Stomach (tissue), 9 donors: ENCODE data around the gene TMEM131. TPM values are rescaled to one million over a fixed set of nuclear protein-coding genes. Genes with fewer than 3 reads are reported as not detected.

Source experiments
- DNase-seq, 2 donors: peaks; one replicate each; pipeline versions ENCODE4 v3.0.0 to v3.0.0-alpha.2; 2013 to 2019
- H3K27ac ChIP-seq, 5 donors: fragments of 200-600 bp in 4 of 5; sonication (generic) in 4 of 5; one replicate each; pipeline ENCODE4 v1.5.1; 2013 to 2019; ENCODE audit warnings: mild to moderate bottlenecking in 1 of 5, moderate library complexity in 1 of 5
- H3K27me3 ChIP-seq, 3 donors: fragments of 200-600 bp; sonication (generic); one replicate each; pipeline ENCODE4 v1.5.1; 2017 to 2019; ENCODE audit warnings: mixed run types in 1 of 3
- H3K36me3 ChIP-seq, 4 donors: fragments of 200-600 bp; sonication (generic); 1 replicate in 3 of 4; 2 replicates in 1 of 4; pipeline ENCODE4 v1.5.1; 2016 to 2019
- H3K4me1 ChIP-seq, 4 donors: fragments of 200-600 bp; sonication (generic); one replicate each; pipeline ENCODE4 v1.5.1; 2016 to 2019
- H3K4me3 ChIP-seq, 4 donors: fragments of 200-600 bp; sonication (generic) in 3 of 4; one replicate each; pipeline ENCODE4 v1.5.1; 2016 to 2019; ENCODE audit warnings: mild to moderate bottlenecking in 1 of 4
- H3K9me3 ChIP-seq, 4 donors: fragments of 200-600 bp; sonication (generic); one replicate each; pipeline ENCODE4 v1.5.1; 2016 to 2019
- EP300 ChIP-seq: sonication (generic); formaldehyde crosslinking; IDR thresholded peaks from one replicate; pipeline ENCODE4 v1.6.1; 2017; ENCODE audit warnings: antibody characterized with exemption
- POLR2A ChIP-seq, 4 donors: fragments of 450-650 bp; IDR thresholded peaks; one replicate each; pipeline ENCODE4 v1.6.1; 2016; ENCODE audit warnings: antibody characterized with exemption in 4 of 4, control low read depth in 2 of 4, mild to moderate bottlenecking in 1 of 4, moderate library complexity in 1 of 4
- POLR2AphosphoS5 ChIP-seq, 3 donors: sonication (generic); formaldehyde crosslinking; IDR thresholded peaks; one replicate each; pipeline ENCODE4 v1.6.1; 2016; ENCODE audit warnings: antibody characterized with exemption in 3 of 3
- WGBS, 5 donors: extraction: QIAGEN DNeasy Blood & Tissue Kit in 3 of 5; methylation state at CpG; one replicate each; pipeline versions ENCODE4 v1.1.5 to v1.1.7; 2013 to 2018; 5-methylcytosine and 5-hydroxymethylcytosine counted together
- intact Hi-C: fragments of 100-400 bp; cut with DNase I; formaldehyde crosslinking; loops from one replicate; pipeline ENCODE4 v1.15.1; 2023; ENCODE audit warnings: low total_unique reads
- polyA plus RNA-seq, 3 donors: library from polyadenylated mRNA; stranded (reverse); fragments of 200-250 nt; gene quantifications; one replicate each; pipeline ENCODE4 v1.2.3, GENCODE V29; 2013
- total RNA-seq, 5 donors: library from RNA; depleted of rRNA; stranded (reverse); fragments of >200 nt; gene quantifications; one replicate each; pipeline versions ENCODE4 v1.1.0 to v1.2.3, GENCODE V29; 2014 to 2016
- TF ChIP-seq, protein P1 (sequence below), 7 experiments: fragments of 450-650 bp in 4 of 7; fragments of 200-600 bp in 3 of 7; sonication (generic) in 3 of 7; IDR thresholded peaks; one replicate each; pipeline ENCODE4 v1.5.1; 2016 to 2019; ENCODE audit warnings: antibody characterized with exemption in 7 of 7, control low read depth in 2 of 7, mild to moderate bottlenecking in 1 of 7
- donor health status: healthy with polysubstance abuse.
- donor health status: Bipolar disorder and iron deficiency.
- donor health status: healthy.

Gene TMEM131
- total and polyA plus RNA-seq, 8 donors = 4.4 to 119 (median 43.1) TPM

DNA sequence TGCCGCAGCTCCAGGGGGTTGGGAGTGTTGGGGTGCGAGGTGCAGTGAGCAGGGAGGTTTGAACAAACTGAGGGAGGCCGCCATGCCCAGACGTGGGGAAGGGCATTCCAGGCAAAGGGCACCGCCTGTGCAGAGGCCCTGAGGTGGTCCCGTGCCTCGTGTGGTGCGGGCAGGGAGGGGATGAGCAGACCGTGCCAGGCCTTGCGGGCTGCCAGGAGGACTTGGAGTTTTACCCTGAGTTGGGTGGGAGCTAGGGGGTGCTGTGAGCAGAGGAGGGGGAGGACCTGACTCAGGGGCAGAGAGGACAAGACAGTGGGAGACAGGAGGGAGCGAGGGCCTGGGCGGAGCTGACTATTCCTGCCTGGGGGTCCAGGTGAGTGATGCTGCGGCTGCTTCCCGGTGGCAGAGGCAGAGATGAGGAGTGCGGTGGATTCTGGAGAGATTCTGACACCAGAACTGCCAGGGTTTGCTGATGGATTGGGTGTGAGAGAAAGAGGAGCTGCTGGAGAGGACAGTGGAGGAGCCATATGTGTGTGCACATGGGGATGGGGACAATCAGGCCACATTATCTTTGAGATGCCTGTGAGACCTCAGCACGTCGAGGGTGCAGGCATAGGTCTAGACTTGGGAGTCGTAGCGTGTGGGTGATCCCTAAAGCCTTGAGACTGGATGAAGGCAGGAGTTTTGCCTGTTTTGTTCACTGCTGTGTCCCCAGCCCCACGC, 259.0 kb downstream of the TMEM131 start:
- H3K27ac ChIP-seq = no peak overlapping the region
- intact Hi-C loops = no loop called here
- TF ChIP-seq EP300 (no peak), POLR2AphosphoS5 (IDR thresholded peaks at IDR 0.05) (no peak), POLR2A (IDR thresholded peaks at IDR 0.05) (no peak)
- TF ChIP-seq, protein P1, sequence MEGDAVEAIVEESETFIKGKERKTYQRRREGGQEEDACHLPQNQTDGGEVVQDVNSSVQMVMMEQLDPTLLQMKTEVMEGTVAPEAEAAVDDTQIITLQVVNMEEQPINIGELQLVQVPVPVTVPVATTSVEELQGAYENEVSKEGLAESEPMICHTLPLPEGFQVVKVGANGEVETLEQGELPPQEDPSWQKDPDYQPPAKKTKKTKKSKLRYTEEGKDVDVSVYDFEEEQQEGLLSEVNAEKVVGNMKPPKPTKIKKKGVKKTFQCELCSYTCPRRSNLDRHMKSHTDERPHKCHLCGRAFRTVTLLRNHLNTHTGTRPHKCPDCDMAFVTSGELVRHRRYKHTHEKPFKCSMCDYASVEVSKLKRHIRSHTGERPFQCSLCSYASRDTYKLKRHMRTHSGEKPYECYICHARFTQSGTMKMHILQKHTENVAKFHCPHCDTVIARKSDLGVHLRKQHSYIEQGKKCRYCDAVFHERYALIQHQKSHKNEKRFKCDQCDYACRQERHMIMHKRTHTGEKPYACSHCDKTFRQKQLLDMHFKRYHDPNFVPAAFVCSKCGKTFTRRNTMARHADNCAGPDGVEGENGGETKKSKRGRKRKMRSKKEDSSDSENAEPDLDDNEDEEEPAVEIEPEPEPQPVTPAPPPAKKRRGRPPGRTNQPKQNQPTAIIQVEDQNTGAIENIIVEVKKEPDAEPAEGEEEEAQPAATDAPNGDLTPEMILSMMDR (IDR thresholded peaks at IDR 0.05) = no peak
- no peak overlapping the region for H3K4me3 ChIP-seq
- no peaks in the 10 kb centered on the region for H3K9me3 ChIP-seq
- H3K4me1 ChIP-seq = peaks cover 0 to 6% (median 2%) of the 10 kb centered on the region in 4 donors
- no peak for DNase-seq
- no peaks in the 10 kb centered on the region for H3K27me3 ChIP-seq
- 85 to 89% (median 87%) methylated on average over 20 of the region's 20 CpGs for whole genome bisulfite sequencing, 5 donors
- H3K36me3 ChIP-seq = no peaks in the 10 kb centered on the region

DNA sequence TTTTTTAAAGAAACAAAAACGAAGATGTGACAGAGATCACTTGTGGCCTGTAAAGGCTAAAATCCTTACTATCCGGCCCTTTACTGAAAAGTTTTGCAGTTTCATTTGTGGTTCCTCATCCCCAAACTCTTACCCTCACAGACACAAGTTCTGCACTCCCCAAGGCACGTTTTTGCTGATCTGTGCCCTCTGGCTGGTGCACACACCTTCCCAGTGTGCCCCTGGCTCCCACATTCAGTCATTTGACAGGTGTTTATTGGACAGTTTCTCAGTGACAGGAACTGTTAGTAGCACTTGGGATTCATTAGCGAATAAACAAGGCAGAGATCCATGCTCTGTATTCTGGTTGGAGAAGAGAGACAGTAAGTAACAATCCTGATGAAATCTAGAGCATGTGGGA, 259.6 kb downstream of the TMEM131 start:
- no peak for DNase-seq
- WGBS, 5 donors = 52 to 70% (median 68%) methylated on average over 4 of the region's 4 CpGs

DNA sequence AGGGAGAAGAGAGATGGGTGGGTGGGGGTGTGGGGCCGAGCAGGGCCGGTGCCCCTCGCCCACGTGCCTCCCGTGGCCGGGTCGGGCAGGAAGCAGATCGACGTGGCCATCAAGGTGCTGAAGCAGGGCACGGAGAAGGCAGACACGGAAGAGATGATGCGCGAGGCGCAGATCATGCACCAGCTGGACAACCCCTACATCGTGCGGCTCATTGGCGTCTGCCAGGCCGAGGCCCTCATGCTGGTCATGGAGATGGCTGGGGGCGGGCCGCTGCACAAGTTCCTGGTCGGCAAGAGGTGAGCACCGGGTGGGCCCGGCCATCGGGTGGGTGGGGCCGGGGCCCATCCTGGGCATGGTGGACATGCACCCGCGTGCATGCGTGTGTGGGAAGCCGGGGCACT, 260.6 kb downstream of the TMEM131 start:
- DNase-seq = no peak
- H3K27ac ChIP-seq = no peak overlapping the region
- H3K36me3 ChIP-seq = no peaks in the 10 kb centered on the region
- 96 to 97% (median 96%) methylated on average over 21 to 29 of the region's 29 CpGs for WGBS, 5 donors
- no peaks in the 10 kb centered on the region for H3K27me3 ChIP-seq
- H3K4me3 ChIP-seq = no peak overlapping the region
- intact Hi-C loops = no loop called here
- TF ChIP-seq EP300 (no peak), POLR2A (IDR thresholded peaks at IDR 0.05) (no peak), POLR2AphosphoS5 (IDR thresholded peaks at IDR 0.05) (no peak)
- H3K4me1 ChIP-seq = no peaks in the 10 kb centered on the region
- H3K9me3 ChIP-seq = peaks cover 2 to 10% (median 5%) of the 10 kb centered on the region in 4 donors

More for the DNA sequence above, 259.6 kb downstream of the TMEM131 start:
- Histone ChIP-seq H3K9me3 (no peaks in the 10 kb centered on the region), H3K27ac (no peak overlapping the region), H3K36me3 (no peaks in the 10 kb centered on the region), H3K27me3 (no peaks in the 10 kb centered on the region), H3K4me1 (peaks cover 0 to 6% (median 2%) of the 10 kb centered on the region in 4 donors), H3K4me3 (no peak overlapping the region)
- intact Hi-C loops = no loop called here
- no peak for TF ChIP-seq POLR2AphosphoS5 (IDR thresholded peaks at IDR 0.05)
- no peak for TF ChIP-seq EP300
- no peak for TF ChIP-seq POLR2A (IDR thresholded peaks at IDR 0.05)
- TF ChIP-seq, protein P1 (IDR thresholded peaks at IDR 0.05) = no peak

DNA sequence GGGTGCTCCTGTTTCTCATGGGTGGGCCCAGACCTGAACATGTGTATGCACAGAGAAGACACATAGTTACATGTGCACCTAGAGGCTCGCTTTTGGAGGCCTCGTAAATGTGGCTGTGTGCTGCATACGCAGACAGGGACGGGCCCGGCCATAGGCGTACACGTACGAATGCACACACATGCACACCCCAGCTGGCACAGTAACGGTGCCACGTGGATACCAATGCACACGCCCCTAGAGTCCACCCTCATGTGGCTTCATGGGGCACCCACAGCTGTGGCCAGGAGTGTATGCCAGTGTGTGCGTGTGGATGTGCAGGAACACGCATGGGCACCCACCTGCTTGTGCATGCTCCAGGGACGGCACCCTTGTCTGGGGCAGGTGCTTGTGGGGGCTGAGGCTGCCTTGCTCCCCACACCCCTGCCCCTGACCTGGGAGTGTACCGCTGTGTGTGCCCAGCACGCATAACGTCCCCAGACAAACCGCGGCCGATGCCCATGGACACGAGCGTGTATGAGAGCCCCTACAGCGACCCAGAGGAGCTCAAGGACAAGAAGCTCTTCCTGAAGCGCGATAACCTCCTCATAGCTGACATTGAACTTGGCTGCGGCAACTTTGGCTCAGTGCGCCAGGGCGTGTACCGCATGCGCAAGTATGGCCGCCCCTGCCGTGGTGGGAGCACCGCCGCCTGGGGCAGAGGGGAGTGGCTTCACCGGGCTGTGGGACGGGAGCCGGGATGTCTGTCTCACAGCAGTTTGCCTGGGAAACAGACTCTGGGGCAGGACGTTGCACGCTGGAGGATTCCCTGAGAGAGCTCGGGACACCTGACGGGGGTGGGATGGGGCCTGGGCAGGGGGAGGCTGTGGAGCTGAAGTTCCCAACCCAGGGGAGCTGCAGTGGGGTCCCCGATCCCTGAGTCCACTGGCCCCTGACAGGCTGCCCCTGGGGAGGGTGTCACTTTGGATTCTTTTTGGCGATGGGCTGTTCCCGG, 261.4 kb downstream of the TMEM131 start:
- H3K4me1 ChIP-seq = no peaks in the 10 kb centered on the region
- no peaks in the 10 kb centered on the region for H3K27me3 ChIP-seq
- peaks cover 7 to 16% (median 10%) of the 10 kb centered on the region in 4 donors for H3K9me3 ChIP-seq
- DNase-seq = no peak
- H3K27ac ChIP-seq = no peak overlapping the region
- no peak overlapping the region for H3K4me3 ChIP-seq
- WGBS, 5 donors = 94 to 97% (median 94%) methylated on average over 29 to 44 of the region's 44 CpGs
- TF ChIP-seq POLR2A (IDR thresholded peaks at IDR 0.05) = no peak
- no peak for TF ChIP-seq EP300
- TF ChIP-seq, protein P1 (IDR thresholded peaks at IDR 0.05) = no peak
- no peak for TF ChIP-seq POLR2AphosphoS5 (IDR thresholded peaks at IDR 0.05)
- intact Hi-C loops = no loop called here
- no peaks in the 10 kb centered on the region for H3K36me3 ChIP-seq
